Measurements from ENCODE around the gene AQP1.

The AQP1 gene

GRCh38 chr7:30921540-30922401, 10.1 kb downstream of the AQP1 start:
- DNase-seq (ENCODE audit: low read depth) = no peak

DNA sequence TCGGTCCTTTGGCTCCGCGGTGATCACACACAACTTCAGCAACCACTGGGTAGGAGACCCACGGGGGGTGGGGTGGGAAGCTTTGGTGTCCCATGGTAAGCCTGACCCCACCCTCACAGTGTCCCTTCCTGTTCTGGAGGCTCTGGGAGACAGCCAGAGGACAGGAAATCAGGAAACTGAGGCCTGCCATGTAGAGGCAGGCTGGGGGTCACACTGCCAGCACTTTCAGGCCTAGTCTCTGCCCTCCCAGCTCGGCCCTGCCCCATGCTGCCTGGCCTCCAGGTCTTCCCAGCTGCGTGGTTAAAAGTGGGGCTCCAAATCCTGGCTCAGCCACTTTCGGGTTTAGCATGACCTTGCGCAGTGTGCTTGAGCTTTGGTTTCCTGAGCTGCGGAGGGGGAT, 10.9 kb downstream of the AQP1 start:
- no peak for DNase-seq (ENCODE audit: low read depth)

GRCh38 chr7:30923009-30923773, 11.5 kb downstream of the AQP1 start:
- no peak for DNase-seq (ENCODE audit: low read depth)

GRCh38 chr7:30923774-30924413, 12.2 kb downstream of the AQP1 start:
- no peak for DNase-seq (ENCODE audit: low read depth)

- DNase-seq (ENCODE audit: low read depth) = no peak
Measured at GRCh38 chr7:30924624-30925023, 13.0 kb downstream of the AQP1 start.

DNA sequence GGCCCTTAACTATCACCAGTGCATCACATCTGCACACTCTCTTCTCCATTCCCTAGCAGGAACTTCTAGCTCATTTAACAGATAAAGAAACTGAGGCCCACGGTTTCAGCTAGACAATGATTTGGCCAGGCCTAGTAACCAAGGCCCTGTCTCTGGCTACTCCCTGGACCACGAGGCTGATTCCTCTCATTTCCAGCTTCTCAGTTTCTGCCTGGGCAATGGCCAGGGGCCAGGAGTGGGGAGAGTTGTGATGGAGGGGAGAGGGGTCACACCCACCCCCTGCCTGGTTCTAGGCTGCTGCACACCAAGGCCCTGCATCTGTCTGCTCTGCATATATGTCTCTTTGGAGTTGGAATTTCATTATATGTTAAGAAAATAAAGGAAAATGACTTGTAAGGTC, 13.5 kb downstream of the AQP1 start:
- DNase-seq (ENCODE audit: low read depth) = no peak

GRCh38 chr7:30925913-30926312, 14.3 kb downstream of the AQP1 start:
- DNase-seq (ENCODE audit: low read depth) = no peak

DNA sequence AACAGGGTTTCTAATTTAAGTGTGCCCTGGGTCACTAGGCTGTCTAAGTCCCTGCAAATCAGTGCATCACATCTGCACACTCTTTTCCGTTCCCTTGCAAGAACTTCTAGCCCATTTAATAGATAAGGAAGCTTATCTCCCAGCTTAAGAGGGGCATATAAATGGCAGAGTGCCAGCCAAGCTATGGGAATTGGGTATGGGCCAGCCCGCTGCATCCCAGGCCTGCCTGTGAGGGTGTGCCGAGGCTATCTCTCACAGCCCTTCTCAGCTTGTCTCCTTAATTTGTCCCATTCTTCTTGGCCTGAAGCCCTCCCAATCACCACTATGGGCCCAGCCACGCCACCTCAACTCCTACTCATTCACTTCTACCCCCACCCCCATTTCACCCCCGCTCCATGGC, 14.7 kb downstream of the AQP1 start:
- DNase-seq (ENCODE audit: low read depth) = no peak

DNA sequence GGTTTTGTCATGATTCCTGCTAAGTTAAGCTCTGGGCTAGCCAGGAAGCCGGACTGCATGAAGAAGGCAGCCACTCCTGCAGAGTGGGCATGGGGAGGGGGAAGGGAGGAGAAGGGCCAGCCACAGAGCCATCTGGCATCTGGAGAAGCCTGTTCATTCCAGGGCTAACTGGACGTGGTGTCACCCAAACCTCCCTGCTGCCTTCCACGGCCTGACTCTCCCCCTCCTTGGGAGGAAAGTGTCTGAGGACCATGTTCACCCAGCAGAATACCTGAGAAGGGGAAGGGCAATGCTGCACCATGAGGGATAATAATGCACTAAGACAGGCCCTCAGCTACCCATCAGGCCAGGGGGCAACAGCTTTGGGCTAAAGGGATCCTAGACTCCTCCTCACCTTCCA, 15.4 kb downstream of the AQP1 start:
- no peak for DNase-seq (ENCODE audit: low read depth)

DNA sequence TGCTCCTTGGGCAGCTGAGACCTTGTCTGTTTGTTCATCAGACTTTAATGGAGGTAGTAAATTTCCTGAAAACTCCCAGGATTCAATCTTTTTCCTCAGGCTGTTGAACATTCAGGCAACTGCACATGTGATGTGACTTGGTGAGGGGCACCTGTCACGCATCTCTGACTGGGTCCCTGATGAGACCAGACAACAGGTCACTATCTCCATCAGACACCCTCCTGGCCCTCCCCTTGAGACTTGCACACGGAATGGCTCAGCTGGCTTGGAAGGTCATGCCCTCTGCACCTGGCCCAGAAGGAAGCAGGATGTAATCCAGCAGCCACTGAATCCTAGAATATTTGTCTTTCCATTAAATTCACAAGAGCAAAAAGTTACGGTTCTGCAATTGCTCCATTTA, 15.9 kb downstream of the AQP1 start:
- no peak for DNase-seq (ENCODE audit: low read depth)

DNA sequence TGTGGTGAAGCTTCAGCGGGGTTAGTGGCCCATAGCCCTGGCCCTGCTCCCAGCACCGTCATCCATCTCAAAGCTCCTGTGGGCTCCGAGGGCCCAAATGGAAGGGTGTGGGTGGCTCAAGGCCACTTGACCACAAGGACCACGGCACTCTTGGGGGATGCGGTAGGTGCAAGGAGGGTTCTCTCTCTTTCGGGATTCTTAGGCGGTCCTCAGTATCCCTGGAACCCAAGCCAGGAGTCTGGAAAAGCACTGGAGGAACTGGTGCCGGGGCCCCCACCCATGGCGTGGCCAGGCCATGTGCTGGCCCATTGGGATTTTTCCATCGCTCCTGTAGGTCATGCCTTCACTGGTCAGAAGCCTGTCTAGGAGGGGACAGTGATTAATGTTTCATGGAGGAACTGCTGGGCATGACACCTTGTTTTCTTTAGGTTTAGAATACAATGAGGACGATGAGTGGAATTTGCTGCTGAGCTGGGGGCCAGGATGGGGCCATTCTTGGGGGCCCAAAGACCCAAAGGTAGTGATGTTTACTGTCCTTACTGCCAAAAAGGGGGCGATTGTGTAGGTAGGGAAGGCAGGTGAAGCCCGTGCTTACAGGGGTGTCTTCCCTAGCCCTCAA, 16.7 kb downstream of the AQP1 start:
- DNase-seq (ENCODE audit: low read depth) = no peak

DNA sequence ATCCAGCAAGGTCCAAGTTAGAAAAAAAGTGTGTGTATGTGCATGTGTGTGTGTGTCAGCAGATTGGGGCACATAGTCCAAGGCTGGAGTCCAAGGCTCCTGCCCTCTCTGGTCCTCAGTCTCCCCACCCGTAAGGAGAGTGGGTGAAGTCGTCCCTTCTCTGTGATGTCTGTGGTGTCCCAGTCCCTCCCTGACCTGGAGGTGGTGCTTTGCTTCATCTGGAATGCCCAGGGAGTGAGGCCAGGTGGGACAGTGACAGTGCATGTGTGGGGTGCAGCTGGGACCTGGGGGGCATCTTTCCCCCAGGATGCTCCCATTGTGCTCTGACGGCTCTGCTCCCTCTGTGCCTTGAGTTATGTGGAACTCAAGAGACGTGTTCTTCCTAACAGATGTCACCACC, 18.0 kb downstream of the AQP1 start:
- no peak for DNase-seq (ENCODE audit: low read depth)

DNA sequence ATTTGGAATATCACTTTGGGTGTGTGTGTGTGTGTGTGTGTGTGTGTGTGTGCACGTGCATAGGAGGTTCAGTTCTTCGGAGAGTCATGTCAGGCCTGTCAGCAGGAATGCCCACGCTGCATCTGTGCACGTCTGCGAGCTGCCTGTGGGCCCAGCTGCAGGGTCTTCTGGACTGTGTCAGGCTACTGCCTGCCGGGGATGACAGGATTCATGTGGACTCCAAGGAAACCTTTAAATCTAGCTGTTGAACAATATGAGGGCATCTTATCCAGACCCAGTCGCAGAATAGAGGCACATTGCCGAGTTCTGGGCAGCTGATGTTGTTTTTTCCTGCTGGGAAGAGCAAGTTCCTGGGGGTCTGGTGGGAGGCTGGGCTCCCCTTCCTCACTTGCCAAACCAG, 19.0 kb downstream of the AQP1 start:
- peak; percentile 29 for DNase-seq (ENCODE audit: low read depth)

GRCh38 chr7:30931161-30931928, 19.7 kb downstream of the AQP1 start:
- DNase-seq (ENCODE audit: low read depth) = peak; percentile 51

DNA sequence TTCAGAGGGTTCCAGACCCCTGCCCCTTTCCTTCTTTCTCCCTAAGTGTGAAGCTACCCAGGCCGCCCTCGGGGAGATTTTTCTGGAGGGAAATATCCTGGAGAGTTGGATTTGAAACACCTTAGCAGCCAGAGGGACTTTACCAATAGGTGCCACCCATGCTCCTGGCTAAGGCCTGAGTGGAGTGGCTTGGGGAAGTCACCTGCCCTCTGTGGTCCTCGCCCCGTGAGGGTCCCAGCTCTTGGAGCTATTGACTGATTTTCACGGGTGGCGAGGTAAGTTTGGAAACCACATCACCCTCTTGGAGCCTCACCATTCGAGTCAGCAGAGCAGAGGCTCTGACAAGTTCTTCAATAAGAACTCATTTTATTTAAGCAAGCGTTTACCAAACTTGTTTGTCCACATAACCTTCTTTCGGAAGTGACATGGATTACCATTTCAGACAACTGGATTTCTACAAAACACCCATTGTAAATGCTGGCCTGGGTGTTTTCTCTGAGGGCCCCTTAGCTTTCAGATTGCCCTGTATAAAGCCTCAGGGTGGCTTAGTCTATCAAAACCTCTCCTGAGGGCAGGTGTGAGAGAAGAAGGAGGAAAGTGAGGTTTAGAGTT, 20.4 kb downstream of the AQP1 start:
- no peak for DNase-seq (ENCODE audit: low read depth)

DNA sequence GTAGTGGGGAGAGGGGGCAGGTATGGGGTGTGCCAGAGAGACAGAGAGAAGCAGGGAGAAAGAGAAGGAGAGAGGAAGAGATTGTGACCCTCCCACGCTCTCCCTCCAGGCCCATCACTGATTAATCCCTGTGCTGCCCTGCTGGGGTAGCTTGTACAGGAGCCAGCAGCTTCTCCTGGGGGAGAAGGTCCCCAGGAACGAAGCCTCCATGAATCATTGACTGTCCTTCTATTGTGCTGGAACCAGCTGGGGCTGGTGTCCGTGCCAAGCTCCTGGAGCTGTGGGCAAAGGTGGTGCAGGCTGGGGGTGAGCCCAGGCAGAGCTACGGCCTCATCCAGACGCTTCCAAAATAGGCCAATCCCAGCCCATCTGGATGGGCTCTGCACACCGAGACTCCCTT, 20.9 kb downstream of the AQP1 start:
- no peak for DNase-seq (ENCODE audit: low read depth)

GRCh38 chr7:30933124-30933974, 21.7 kb downstream of the AQP1 start:
- no peak for DNase-seq (ENCODE audit: low read depth)

DNA sequence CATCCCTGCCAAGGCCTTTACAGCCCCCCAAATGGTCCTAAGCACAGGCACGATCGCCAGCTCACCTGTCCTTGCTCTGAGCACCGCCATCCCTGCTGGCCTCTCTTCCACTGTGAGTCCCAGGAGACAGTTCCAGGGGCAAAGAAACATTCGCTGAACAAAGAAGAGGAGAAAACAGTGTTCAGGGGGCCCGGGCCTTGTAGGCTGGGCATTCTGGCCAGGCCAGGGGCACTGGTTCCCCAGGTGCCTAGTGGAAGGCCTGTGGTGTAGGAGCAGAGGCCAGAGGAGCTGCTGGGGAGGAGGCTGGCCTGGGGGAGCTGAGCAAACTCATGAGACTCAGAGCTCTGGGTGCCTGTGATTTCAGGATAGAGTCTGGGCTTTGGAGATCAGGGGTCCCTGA, 22.6 kb downstream of the AQP1 start:
- no peak for DNase-seq (ENCODE audit: low read depth)

- DNase-seq (ENCODE audit: low read depth) = no peak
Measured at GRCh38 chr7:30934732-30935568, 23.3 kb downstream of the AQP1 start.

DNA sequence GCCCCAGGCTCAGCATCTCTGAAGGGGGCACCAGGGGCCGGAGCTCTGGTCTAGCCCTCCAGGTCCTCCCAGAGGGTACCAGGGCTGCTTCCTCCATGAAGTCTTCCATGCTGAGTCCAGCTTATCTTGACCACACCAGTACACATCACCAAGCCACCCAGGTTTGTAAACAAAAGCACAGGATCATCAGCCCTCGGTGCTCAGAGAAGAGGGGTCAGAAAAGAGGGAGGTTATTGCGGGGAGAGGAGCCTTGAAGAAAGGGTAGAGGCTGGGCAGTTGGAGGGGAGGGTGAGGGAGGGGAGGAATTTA, 23.9 kb downstream of the AQP1 start:
- no peak for DNase-seq (ENCODE audit: low read depth)
